Esophagus muscularis mucosa (tissue), 4 donors: Measurements from ENCODE around the gene NPAS4.

Source experiments
- CTCF ChIP-seq, 3 experiments: fragments of 200-600 bp in 2 of 3; fragments of 450-650 bp in 1 of 3; sonication (generic) in 2 of 3; IDR thresholded peaks; one replicate each; pipeline ENCODE4 v1.5.1; 2017 to 2019; ENCODE audit warnings: antibody characterized with exemption in 3 of 3, mild to moderate bottlenecking in 2 of 3, moderate library complexity in 1 of 3
- EP300 ChIP-seq: sonication (generic); formaldehyde crosslinking; IDR thresholded peaks from one replicate; pipeline ENCODE4 v1.6.1; 2017; ENCODE audit warnings: antibody characterized with exemption
- POLR2A ChIP-seq: fragments of 450-650 bp; IDR thresholded peaks from one replicate; pipeline ENCODE4 v1.6.1; 2017; ENCODE audit warnings: antibody characterized with exemption, moderate library complexity, mild to moderate bottlenecking, low read depth
- POLR2AphosphoS5 ChIP-seq, 2 donors: sonication (generic); formaldehyde crosslinking; IDR thresholded peaks; one replicate each; pipeline ENCODE4 v1.6.1; 2017; ENCODE audit warnings: antibody characterized with exemption in 2 of 2

- TF ChIP-seq CTCF (IDR thresholded peaks at IDR 0.05): peak in 2 of 3 experiments; percentile 12 to 35
- no peak for TF ChIP-seq EP300
- TF ChIP-seq POLR2AphosphoS5 (IDR thresholded peaks at IDR 0.05): peak; percentile 92 to 94
- peak; percentile 39 for TF ChIP-seq POLR2A
These were observed 814 bp downstream of the NPAS4 start for GRCh38 chr11:66421492-66422205.
